ENCODE measurements around the gene MAP2K1.
A peak's percentile ranks its signal among the peaks of the same experiment; 100 is the strongest.
"Not testable (repeated sequence)": the region's sequence is repeated elsewhere in the genome, so short reads cannot be mapped to it uniquely, and the experiment has no call there.

Gene MAP2K1

GRCh38 chr15:66424963-66425612 lies 38.4 kb downstream of the MAP2K1 start:
- no peak for ATAC-seq
- no peak for DNase-seq

- no peak for DNase-seq
- ATAC-seq = no peak
Observed at GRCh38 chr15:66425837-66426236, 39.1 kb downstream of the MAP2K1 start.

- DNase-seq (no peak), ATAC-seq (no peak)
Observed at GRCh38 chr15:66429117-66429516, 42.4 kb downstream of the MAP2K1 start.

- no peak for ATAC-seq
Observed at GRCh38 chr15:66429546-66429945, 42.8 kb downstream of the MAP2K1 start.

DNA sequence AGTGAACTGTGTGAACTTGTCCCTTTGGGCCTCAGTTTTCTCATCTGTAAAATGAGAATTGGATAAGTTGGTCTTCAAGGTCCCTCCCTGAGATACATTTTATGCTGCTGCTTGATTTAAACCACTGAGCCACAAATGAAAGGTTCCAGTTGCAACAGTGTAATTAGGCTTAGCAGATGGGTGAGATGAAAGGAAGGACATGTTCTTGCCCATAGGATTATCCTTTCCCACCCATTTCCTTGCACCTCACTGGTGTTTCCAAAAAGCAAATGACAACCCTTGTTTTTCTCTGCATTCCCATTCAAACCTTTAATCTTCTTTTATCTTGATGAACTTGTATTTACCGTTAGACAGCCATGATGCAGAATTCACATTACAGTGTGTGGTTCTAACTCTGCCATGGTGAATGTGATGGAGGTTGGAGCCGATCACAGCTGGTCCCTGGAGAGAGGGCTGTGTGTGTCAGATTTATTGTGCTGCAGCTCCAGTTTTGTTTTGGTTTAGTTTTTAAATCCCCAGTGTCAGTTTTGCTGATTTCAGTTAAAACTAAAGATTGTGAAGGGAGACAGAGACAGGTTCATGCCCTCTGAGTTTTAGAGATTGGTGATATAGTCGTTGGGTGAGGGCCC lies 44.0 kb downstream of the MAP2K1 start:
- no peak for ATAC-seq
- no peak for DNase-seq

More at GRCh38 chr15:66429546-66429945, 42.8 kb downstream of the MAP2K1 start:
- no peak for DNase-seq

DNA sequence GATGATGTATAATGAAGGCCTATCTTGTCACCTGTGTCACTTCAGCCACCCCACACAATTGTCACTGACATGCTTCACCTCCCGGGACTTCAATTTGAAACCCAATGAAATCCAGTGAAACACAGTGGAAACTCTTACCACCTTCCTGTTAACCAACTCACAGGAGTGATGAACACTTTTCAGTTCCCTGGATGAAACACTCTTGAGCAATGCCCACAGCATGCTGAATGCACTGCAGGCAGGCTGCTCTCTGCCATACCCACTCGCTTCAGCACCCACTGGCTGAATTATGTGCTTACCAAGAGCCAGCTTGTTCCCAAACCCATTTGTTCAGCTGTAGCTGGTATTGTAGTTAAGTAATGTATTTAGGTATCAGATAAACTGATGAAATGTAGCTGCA lies 47.0 kb downstream of the MAP2K1 start:
- ATAC-seq (peak; percentile 67), DNase-seq (no peak)

GRCh38 chr15:66440501-66440900 lies 53.8 kb downstream of the MAP2K1 start:
- ATAC-seq (no peak), DNase-seq (no peak)

DNA sequence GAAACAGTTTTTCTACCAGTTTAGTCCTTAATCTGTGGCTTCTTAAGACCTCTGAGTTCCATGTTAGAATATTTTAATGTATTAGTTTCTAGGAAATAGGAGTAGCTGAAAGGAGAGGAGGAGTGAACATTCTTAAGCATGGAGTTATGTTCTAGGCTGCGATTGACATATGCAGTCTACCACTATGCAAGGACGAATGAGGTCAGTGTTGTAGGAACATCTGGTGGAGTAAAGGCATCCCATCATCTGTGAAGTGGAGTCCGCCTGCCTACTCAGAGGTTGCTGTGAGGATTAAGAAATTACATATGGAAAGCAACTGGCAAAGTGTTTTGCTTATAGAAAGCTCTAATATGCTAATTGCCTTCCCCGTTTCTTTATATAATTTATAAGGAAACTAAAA lies 65.7 kb downstream of the MAP2K1 start:
- no peak for ATAC-seq

GRCh38 chr15:66452971-66453580 lies 66.4 kb downstream of the MAP2K1 start:
- no peak for DNase-seq

More for the DNA sequence above, 65.7 kb downstream of the MAP2K1 start:
- DNase-seq = no peak

GRCh38 chr15:66454143-66454542 lies 67.4 kb downstream of the MAP2K1 start:
- DNase-seq (no peak), ATAC-seq (no peak)

More at GRCh38 chr15:66452971-66453580, 66.4 kb downstream of the MAP2K1 start:
- no peak for ATAC-seq

- ATAC-seq (peak; percentile 72), DNase-seq (no peak)
Observed at GRCh38 chr15:66456211-66456610, 69.5 kb downstream of the MAP2K1 start.

DNA sequence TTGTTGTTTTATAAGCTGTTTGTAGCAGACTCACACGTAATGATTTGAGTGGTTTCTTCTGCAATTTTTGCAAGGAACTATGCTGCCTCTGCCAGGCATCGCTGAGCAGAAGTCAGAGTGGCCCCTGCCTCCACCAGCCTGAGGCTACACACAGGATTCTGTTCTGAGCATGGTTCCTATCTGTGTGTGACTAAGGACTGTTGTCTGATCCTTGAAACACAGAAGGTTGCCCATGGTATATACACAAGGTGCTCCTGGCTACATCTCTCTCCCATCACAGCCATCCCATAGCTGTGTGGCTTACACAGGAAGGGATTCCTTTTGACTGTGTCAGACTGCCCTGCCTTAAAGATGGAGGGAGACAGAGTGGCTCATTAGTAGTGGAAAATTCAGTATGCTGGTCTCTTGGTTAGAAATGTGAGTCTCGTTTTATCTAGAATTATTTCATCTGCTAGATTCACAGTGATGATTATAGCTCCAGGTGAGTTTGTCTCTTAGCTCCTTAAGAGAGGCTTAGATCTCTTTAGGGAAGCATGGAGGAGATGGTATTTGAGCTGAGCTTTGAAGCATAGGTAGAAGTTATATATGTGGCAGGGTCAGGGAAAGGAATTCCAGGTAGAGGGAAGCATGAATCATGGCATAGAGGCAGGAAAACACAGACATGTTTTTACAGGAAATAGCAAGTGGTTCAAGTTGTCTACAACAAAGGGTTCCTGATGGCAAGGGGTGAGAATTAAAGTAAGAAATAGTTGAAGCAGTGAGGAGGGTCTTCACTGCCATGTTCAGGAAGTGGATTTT lies 73.3 kb downstream of the MAP2K1 start:
- DNase-seq (no peak), ATAC-seq (no peak)

DNA sequence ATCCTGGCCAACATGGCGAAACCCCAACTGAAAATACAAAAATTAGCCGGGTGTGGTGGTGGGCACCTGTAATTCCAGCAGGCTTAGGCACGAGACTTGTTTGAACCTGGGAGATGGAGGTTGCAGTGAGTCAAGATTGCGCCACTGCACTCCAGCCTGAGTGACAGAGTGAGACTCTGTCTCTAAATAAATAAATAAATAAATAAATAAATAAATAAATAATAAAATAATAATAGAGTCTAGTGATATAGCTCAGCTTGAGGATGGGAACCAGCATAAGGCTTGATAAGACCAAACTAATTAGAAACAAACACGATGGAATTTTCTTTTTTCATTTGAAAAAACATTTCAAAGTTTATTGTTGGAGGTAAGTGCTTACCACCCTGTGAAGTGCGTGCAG lies 74.6 kb downstream of the MAP2K1 start:
- not testable (repeated sequence) for DNase-seq, ATAC-seq

- DNase-seq = no peak
Observed at GRCh38 chr15:66461917-66462316, 75.2 kb downstream of the MAP2K1 start.

DNA sequence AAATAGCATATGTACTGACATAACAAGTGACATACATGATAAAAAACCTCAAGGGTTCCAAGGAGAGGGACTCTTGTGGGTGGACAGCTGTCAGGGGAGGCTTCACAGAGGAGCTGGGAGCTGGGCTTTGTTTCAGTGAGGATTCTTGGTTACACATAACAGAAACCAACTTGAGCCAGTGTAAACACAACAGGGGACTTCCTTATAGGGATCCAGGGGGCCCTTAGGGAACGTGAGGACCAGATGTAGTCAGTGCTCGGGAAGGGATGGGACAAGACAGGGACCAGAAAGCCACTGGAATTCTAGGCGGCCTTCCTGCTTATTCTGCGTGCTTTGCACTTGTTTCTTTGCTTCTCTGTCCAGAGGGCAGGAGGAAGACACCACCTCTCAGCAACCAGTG lies 75.9 kb downstream of the MAP2K1 start:
- DNase-seq = no peak
- ATAC-seq = no peak

More at GRCh38 chr15:66461917-66462316, 75.2 kb downstream of the MAP2K1 start:
- ATAC-seq = no peak

- ATAC-seq, DNase-seq: not testable (repeated sequence)
Observed at GRCh38 chr15:66465294-66465693, 78.6 kb downstream of the MAP2K1 start.

GRCh38 chr15:66467162-66468040 lies 80.7 kb downstream of the MAP2K1 start:
- not testable (repeated sequence) for ATAC-seq, DNase-seq

DNA sequence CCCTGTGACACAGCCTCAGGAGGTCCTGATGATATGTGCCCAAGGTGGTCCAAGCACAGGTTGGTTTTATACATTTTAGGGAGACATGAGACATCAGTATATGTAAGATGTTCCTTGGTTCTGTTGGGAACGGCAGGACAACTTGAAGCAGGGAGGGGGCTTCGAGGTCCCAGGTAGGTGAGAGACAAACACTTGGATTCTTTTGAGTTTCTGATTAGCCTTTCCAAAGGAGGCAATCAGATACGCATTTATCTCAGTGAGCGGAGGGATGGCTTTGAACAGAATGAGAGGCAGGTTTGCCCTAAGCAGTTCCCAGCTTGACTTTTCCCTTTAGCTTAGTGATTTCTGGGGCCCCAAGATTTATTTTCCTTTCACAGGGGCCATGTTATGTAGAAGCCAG lies 84.1 kb downstream of the MAP2K1 start:
- not testable (repeated sequence) for ATAC-seq, DNase-seq

GRCh38 chr15:66472176-66472999 lies 85.7 kb downstream of the MAP2K1 start:
- DNase-seq (no peak), ATAC-seq (peak; percentile 69)

DNA sequence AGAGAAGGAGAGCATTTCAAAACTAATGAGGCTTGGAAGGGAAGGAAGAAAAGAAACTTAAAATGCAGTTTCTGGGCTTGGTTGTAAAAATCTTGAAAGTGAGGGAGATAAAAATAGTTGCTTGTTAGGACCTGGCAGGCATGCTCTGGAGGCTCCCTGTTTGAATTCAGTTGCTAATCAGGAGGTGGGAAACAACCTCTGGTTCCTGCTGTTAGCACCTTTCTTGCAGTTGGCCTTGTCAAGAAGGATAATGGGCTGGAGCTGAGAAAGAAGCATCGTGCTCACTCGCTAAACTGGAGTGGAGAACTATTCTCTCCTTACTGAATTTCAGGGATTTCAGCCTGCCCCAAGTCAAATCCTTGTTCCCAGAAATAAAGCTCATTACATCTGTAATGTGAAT lies 87.4 kb downstream of the MAP2K1 start:
- DNase-seq = no peak
- no peak for ATAC-seq

DNA sequence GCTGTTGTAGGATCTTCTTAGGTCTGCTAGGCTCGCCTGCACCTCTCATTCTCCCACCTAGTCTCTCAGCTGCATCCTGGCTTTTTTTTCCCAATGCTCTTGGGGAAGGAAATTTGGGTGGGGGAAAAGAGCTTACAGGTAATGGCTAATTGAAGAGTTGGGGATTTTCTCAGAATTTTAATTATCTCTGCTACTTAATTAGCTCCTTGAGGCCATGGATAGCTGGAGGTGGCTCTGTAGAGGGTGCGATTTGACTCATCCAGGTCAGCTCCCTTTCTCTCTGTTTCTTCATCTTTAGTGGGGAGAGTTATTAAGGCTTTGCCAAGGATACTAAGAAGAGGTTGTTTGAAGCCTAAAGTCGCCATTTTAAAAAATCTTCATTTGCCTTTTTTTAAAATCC lies 88.3 kb downstream of the MAP2K1 start:
- no peak for DNase-seq
- ATAC-seq = no peak

Data from stimulated activated naive CD8-positive, alpha-beta T cell treated with anti-CD3 and anti-CD28 coated beads, Interleukin-15, Interleukin-2, amounts not matched to agents 100 U/mL and 50 U/mL, for 24 hours (primary cell).